Measurements from ENCODE around the gene KIAA0513.
A peak's percentile ranks its signal among the peaks of the same experiment; 100 is the strongest.

KIAA0513 gene

DNA sequence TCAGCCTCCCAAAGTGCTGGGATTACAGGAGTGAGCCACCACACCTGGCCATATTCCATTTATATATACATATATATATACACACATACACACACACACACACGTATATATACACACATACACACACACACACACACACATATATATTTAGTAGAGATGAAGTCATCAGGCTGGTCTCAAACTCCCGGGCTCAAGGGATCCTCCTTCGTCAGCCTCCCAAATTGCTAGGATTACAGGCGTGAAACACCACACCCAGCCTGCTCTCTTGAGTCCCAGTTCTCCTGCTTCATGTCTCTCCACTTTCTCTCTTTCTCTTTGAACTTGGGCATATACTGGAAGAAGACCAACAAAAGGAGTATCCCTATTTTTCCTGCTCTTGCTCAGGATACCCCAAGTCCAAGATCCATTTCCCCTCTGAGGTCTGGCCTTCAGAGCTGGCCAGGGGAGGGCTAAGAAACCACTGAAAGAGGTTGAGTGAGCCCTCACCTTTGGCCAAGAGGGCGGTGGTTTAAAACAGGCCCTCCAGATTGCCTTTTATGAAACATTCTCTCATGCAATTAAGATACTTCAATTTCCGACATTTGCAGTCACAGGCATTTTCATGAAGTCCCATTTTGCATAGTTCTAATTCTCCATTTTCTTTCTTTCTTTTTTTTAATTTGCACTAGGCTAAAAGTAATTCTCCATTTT is 46.8 kb downstream of the KIAA0513 start:
- DNase-seq (ENCODE audit: low spot score): no peak

DNA sequence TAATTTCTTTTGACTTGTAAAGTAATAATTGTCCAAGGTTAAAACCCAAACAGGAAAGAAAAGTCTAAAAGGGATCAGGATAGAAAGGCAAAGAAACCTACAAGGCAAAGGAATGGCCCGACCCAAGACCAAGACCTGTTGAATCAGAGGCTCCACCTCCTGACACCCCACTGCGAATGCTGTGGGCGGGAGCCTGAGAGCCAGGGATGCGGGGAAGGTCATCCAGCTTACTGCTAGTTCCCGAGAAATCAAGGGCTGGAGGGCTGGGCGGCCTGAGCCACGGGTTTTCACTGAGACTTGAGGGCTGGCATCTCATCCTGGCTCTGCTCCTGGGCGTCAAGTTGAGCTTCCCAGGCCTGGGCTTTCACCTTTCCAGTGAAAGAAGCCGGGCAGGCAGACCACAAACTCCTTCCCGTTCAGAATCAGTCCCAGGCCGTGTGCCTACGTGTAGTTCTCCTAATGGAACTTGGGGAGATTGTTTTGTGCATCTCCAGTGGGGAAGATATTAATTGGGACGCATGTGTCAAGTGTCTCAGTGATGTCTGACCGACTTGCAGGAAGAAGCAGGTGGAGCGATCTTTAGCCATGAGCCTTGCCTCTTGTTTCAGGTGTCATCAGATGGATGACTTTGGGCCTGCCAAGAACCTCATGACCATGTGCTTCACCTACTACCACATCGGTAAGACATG is 47.8 kb downstream of the KIAA0513 start:
- DNase-seq (ENCODE audit: low spot score): no peak

- no peak for DNase-seq (ENCODE audit: low spot score)
Measured at GRCh38 chr16:85077039-85077438, 49.4 kb downstream of the KIAA0513 start.

DNA sequence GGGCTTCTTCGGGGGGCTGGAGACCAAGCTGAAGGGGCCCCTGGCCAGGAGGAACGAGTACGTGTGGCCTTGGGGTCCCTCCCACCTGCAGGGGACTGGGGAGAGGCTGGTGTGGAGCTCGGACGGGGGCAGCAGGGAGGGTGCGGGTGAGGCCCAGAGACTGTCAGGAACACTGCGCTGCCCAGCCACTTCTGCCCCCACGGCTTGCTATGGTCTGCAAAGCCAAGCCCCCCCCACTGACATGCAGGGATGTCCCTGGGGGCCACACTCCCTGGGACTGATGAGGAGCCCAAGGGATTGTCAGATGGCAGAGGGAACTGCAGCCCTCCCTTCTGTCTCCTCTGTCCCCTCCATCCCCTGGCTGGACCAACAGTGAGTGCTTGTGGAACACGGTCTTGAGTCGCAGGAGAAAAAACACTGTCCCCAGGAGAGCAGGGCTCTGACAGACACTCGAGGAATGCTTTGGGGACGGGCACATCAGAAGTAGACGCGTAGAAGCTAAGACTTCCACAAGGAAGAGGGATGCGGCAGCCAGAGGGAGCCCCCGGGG is 50.1 kb downstream of the KIAA0513 start:
- DNase-seq (ENCODE audit: low spot score): no peak

GRCh38 chr16:85078226-85078625 is 50.6 kb downstream of the KIAA0513 start:
- DNase-seq (ENCODE audit: low spot score): no peak

GRCh38 chr16:85078952-85079351 is 51.4 kb downstream of the KIAA0513 start:
- DNase-seq (ENCODE audit: low spot score): no peak

DNA sequence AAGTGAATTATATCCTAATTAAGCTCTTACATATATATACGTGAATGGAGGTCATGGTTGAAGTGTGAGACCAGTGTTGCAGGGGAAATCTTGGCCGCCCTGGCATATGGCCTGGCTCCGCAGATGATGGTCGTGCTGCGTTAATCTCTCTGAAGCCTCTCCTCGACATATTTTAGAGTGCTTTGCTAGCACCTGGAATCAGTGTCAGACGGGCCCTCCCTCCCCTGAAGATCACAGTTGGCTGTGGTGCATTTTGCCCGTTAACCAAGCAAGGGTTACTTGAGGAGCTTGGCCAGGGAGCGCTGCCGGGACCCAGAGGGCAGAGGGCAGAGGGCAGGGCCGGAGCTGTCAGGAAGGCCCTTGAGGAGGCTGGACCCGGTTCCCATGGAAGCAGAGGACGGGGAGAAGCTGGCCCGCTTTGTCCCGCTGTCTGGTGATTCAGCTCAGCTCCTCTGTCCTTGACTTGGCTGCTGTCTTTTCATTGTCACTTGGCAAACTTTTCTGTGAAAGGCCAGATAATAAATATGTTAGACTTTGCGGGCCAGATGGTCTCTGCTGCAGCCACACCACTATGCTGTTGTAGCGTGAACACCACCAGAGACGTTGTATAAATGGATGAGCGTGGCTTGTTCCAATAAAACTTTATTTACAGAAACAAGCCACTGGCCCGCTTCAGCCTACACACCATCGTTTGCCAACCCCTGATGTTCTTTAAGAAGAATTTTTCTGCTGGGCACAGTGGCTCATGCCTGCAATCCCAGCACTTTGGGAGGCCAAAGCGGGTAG is 52.4 kb downstream of the KIAA0513 start:
- DNase-seq (ENCODE audit: low spot score): no peak

DNA sequence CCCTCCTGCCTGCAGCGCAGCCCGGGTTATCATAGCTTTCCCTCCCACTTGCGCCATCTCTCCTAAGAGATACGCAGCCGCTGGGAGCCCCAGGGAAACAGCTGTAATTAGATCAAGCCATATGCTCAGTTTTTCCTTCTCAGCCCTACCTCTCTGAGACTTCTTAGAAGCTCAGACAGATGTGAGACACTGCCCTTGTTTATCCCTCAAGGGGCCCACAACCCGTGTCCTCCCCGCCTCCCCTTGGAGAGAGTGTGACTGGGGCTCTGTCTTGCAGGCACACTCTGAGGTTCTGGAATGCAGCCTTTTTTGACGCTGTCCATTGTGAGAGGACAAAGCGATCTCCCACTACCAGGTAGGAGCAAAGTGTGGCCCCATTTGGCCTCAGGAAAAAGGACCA is 53.4 kb downstream of the KIAA0513 start:
- no peak for DNase-seq (ENCODE audit: low spot score)

DNA sequence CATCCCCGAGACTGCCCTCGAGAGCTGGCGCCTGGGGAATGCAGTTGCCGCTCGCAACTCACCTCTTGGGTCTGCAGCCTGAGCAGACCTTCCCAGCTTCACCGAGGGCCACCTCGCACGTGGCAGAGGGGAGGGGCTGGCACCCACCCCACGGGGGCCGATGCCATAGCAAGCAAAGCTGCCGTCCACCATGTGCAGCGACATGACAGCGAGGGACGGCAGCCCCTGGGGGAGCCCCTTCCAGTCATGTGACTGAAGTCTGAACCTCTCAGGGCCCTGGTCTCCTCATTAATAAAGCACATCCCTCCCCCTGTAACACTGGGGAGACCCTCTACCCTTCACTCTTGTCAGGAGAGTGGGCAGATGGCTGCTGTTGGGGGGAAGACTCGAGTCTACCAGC is 54.2 kb downstream of the KIAA0513 start:
- DNase-seq (ENCODE audit: low spot score): no peak

- DNase-seq (ENCODE audit: low spot score): no peak
Measured at GRCh38 chr16:85082173-85083050, 54.8 kb downstream of the KIAA0513 start.

DNA sequence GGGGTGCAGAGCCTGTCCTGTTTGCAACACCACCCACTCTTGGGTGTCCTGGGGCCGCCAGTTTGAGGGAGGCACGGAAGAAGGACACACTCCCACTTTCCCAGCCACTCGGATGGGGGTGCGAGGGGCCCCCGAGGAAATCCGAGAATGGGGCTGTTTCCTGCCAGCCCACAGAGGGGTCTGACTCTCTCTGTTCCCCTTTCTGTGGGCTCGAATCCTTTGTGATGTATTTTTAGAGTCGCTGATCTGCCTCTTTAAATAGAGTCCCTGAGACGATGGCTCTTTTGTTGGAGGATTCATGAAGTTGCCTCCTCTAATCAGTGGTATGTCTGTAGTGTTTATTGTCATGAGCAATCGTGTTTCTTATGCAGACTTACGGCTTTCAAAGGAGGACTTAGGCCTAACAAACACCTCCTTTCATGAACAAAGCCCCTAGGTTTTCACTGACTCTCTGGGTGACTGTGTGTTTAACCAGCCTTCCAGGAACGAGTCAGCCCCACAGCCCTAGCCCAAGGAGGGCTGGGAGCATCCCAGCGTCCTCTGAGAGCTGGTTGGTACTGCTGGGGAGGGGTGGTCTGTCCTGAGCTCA is 55.5 kb downstream of the KIAA0513 start:
- no peak for DNase-seq (ENCODE audit: low spot score)

GRCh38 chr16:85084841-85085510 is 57.4 kb downstream of the KIAA0513 start:
- no peak for DNase-seq (ENCODE audit: low spot score)

GRCh38 chr16:85085721-85086120 is 58.1 kb downstream of the KIAA0513 start:
- no peak for DNase-seq (ENCODE audit: low spot score)

GRCh38 chr16:85086347-85087291 is 59.0 kb downstream of the KIAA0513 start:
- peak; percentile 71 for DNase-seq (ENCODE audit: low spot score)

- DNase-seq (ENCODE audit: low spot score): no peak
Measured at GRCh38 chr16:85087899-85088569, 60.4 kb downstream of the KIAA0513 start.

- DNase-seq (ENCODE audit: low spot score): no peak
Measured at GRCh38 chr16:85088570-85089199, 61.1 kb downstream of the KIAA0513 start.

DNA sequence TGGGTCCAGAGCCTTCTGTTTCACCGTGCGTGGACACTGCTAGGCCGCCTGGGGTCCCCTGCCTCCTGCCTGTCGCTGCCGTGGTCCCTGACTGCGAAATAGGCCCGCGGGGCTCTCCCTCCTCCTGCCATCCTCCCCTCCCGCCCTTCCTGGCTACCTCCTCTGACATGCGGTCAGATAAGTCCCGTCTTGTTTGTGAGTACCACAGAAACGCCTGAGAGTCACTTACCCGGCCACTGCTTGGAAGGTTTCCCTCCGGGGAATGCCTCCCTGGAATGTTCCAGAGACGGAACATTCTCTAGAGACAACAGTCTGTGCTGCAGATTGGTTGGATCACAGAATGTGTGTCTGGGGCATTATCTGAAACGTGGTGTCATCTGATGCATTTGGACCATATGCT is 61.9 kb downstream of the KIAA0513 start:
- DNase-seq (ENCODE audit: low spot score): no peak

DNA sequence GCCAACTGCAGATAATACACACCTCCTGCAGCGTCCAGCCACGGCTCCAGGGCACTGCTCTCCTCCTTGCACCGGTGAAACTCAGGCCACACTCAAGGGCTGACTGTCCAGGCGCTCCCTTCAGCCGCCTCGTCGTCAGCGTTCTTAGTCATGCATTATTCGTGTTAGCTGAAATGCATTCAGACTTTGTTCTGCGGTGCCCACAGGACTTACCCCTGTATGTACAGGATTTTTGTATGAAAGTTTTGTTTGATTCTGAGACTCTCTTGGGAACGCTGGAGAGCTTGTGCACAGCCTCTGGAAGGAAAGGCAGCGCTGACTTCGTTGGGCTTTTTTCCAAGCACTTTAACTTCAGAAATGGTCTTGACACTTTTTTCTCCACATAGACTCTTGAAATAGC is 62.6 kb downstream of the KIAA0513 start:
- DNase-seq (ENCODE audit: low spot score): no peak
